Stimulated activated CD4-positive, alpha-beta T cell treated with anti-CD3 and anti-CD28 coated beads, Interleukin-15, amount 100 ng/mL, for 48 hours (primary cell): ENCODE results near the gene GRM8.

Experiments
- DNase-seq, 2 donors: peaks; one replicate each; pipeline ENCODE4 v3.0.0-alpha.2; 2020; ENCODE audit warnings: low read depth in 2 of 2

The GRM8 gene

DNA sequence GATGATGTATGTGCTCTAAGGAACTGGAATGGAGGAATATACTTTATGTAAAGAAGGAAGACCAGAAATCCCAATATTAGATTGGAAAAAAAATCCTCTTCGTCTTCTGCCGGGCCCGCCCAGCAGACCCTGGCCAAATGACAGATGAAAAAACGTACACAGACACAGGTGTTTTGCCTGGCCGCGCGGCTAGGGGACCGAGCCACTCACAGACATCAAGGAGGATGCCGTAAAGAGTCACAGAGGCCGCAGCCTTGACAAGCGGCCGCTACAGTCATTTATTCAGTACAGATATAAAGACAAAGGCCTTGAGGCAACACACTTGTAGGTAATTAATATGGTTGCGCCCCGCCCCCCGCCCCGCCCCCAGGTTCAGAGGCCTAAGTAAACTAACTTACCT lies 594.1 kb downstream of the GRM8 start:
- DNase-seq = no peak

GRCh38 chr7:126657599-126658358 lies 595.0 kb downstream of the GRM8 start:
- DNase-seq = no peak

GRCh38 chr7:126657137-126657536 lies 595.6 kb downstream of the GRM8 start:
- no peak for DNase-seq

GRCh38 chr7:126656165-126656564 lies 596.6 kb downstream of the GRM8 start:
- no peak for DNase-seq

DNA sequence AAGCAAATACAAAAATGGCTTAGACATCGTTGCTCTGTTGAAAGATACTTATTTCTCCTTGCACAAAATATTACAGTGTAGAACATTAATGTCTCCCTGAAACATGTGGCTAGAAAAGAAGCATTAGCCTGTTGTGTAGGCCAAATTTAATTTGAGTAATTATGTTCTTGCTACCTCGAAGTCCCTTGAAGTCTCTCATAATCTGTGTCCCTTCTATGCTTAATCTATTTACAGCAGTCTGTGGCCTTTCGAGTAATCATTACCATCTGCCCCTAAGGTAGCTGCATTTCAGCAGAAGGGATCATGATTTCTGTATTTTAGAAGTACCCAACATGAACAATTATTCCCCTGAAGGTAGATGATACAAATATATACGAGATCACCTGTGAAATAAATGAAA lies 615.2 kb downstream of the GRM8 start:
- no peak for DNase-seq

- DNase-seq = no peak
Measured at GRCh38 chr7:126635545-126635944, 617.2 kb downstream of the GRM8 start.

DNA sequence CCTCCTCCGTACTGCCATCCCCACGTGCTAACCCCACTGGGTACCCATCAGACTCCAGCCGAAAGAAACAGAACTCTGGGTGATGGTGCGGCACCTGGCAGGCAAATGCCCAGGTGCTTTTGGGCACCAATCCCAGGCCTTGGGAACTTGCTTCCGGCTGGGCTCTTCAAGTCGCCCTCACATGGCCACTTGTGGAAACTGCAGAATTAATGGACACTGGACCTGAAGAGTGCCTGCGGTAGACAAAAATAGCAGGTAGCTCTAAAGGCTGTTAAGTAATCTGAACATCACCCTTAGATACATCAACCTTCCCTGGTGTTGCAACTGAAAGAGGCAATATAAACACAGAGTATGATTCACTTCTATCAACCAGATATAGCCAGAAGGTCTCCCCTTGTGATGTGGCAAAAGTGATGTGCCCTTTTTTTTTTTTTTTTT lies 644.4 kb downstream of the GRM8 start:
- DNase-seq = no peak

GRCh38 chr7:126606331-126606730 lies 646.4 kb downstream of the GRM8 start:
- no peak for DNase-seq

DNA sequence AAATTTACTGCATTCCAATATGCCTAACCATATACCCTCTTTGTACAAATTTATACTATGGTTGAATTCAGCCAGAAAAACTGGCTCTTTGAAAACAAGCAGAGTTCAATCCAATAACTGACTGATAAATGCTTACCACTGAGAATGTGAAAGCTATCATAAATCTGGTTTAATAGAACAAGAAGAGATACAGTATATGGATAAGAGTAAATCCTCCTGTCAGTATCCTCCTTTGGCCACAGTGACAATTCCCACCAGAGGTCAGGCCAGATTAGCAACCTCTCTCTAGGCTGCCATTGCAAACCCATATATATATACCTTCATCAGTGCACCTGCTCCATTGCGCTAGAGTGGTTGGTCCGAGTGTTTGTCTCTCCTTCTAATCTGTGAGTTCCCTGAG lies 647.2 kb downstream of the GRM8 start:
- no peak for DNase-seq

DNA sequence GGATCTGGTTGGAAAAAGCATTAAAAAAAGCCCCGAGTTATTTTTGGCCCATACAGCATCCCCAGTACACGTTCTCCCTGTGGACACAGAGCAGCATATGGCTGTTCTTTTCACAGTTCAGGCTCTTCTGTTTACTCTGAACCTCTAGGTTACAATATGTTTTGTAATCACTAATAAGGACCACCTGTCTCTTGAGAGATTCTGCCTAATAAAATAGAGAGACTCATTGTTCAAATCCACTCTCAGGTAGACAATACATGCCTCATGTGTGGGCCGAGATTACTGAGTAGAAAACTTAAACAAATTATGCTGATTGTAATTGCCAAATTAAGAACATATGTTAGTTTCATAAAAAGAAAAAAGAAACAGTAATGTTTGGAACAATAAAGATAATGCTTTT lies 647.7 kb downstream of the GRM8 start:
- no peak for DNase-seq

GRCh38 chr7:126589068-126589684 lies 663.6 kb downstream of the GRM8 start:
- no peak for DNase-seq

- no peak for DNase-seq
Measured at GRCh38 chr7:126578338-126578737, 674.4 kb downstream of the GRM8 start.

- DNase-seq = no peak
Measured at GRCh38 chr7:126574276-126575250, 678.2 kb downstream of the GRM8 start.

DNA sequence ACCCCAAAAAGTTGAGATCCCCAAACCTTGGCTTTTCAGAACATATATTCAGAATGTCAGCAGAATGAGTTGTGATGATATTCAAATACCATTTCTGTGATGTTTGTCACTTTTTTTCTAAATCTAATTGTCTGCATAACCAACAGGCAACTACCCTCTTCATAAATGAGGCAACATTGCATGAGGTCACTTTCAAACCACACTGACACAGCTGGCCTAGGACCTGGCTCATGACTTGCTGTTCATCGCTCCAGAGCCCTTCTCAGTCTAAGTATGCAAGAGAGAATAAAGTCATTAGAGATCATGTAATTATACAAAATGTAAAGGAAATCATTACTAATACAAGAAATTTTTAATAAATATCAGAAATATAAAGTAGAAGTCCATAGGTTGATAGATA lies 681.9 kb downstream of the GRM8 start:
- no peak for DNase-seq

DNA sequence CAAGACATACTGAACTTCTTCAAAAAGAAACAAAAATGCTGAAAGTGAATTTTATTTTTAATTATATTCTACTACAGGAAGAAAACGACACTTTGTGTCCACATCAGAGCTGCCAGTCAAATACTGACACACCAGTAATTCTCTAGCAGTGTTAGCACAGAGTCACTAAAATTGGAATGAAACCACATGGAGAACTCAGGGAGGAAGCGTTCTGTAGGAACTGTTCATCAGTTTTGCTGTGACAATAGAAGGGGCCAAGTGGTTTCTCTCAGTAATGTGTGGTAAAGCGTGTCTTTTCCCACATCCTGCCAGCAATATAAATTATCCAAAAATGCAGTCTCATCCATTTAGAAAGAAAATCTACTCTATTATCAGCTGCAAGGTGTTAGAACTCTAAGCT lies 683.3 kb downstream of the GRM8 start:
- no peak for DNase-seq

- no peak for DNase-seq
Measured at GRCh38 chr7:126557271-126557670, 695.5 kb downstream of the GRM8 start.

- DNase-seq = no peak
Measured at GRCh38 chr7:126541406-126541805, 711.3 kb downstream of the GRM8 start.

GRCh38 chr7:126535176-126535575 lies 717.6 kb downstream of the GRM8 start:
- no peak for DNase-seq

GRCh38 chr7:126533715-126534114 lies 719.0 kb downstream of the GRM8 start:
- DNase-seq = no peak

DNA sequence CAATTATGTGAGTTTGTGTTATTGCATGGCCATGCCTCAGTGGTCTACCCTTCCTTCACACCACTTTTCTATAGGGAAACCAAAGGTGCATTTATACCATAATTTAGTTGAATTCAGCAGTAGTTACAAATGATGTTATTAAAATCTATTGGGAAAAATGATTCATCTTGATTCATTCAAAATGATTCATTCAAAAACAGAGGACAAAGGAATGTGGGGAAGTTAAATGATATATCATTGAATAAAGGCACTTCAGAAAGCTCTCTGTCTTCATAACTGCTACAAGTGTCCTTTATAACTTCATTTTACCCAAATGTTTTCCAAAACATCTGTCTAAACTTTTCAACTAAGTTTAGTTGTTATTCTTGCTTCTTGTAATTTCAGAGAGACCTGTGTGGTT lies 722.9 kb downstream of the GRM8 start:
- DNase-seq = no peak

DNA sequence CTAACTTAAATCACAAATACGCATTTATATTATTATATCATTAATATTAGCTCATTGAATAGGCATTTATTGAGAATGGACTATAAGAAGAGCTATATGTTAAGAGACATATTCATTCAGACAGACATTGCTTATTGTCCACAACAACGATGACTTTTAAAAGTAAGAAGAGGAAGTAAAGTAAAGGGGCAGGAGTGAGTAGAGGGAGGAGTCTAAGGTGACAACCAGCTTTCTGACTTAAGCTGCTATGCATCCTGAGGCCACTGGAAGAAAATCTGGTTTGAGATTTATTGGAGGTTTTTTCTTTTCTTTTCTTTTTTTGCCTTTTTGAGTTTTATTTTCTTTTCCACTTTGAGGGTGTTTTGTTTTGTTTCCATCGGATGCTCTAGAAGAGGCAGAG lies 723.5 kb downstream of the GRM8 start:
- DNase-seq = no peak

- no peak for DNase-seq
Measured at GRCh38 chr7:126525906-126526305, 726.8 kb downstream of the GRM8 start.
